NCI-H345 (cell line): ENCODE measurements around the gene IQGAP2.
"Not testable (repeated sequence)": the region's sequence is repeated elsewhere in the genome, so short reads cannot be mapped to it uniquely, and the experiment has no call there.

ENCODE experiments used
- DNase-seq: peaks from one replicate; lab custom pipeline; 2025; lab: John Stamatoyannopoulos, UW

Gene IQGAP2

GRCh38 chr5:76663573-76663972 is 260.5 kb downstream of the IQGAP2 start:
- DNase-seq = no peak

- no peak for DNase-seq
Measured at GRCh38 chr5:76664079-76664478, 261.0 kb downstream of the IQGAP2 start.

GRCh38 chr5:76667495-76667894 is 264.4 kb downstream of the IQGAP2 start:
- no peak for DNase-seq

- no peak for DNase-seq
Measured at GRCh38 chr5:76669245-76669644, 266.2 kb downstream of the IQGAP2 start.

- DNase-seq = no peak
Measured at GRCh38 chr5:76670508-76670907, 267.4 kb downstream of the IQGAP2 start.

GRCh38 chr5:76672242-76672641 is 269.2 kb downstream of the IQGAP2 start:
- no peak for DNase-seq

- DNase-seq = no peak
Measured at GRCh38 chr5:76673125-76673524, 270.0 kb downstream of the IQGAP2 start.

- DNase-seq = no peak
Measured at GRCh38 chr5:76674330-76675066, 271.4 kb downstream of the IQGAP2 start.

- no peak for DNase-seq
Measured at GRCh38 chr5:76675364-76675763, 272.3 kb downstream of the IQGAP2 start.

GRCh38 chr5:76677849-76678472 is 274.9 kb downstream of the IQGAP2 start:
- DNase-seq = no peak

- no peak for DNase-seq
Measured at GRCh38 chr5:76679231-76679630, 276.1 kb downstream of the IQGAP2 start.

GRCh38 chr5:76680826-76681225 is 277.7 kb downstream of the IQGAP2 start:
- DNase-seq = not testable (repeated sequence)

GRCh38 chr5:76681287-76681686 is 278.2 kb downstream of the IQGAP2 start:
- no peak for DNase-seq

- DNase-seq = no peak
Measured at GRCh38 chr5:76682387-76682786, 279.3 kb downstream of the IQGAP2 start.

- no peak for DNase-seq
Measured at GRCh38 chr5:76683816-76684731, 281.0 kb downstream of the IQGAP2 start.

- DNase-seq = no peak
Measured at GRCh38 chr5:76684756-76685519, 281.9 kb downstream of the IQGAP2 start.

GRCh38 chr5:76685704-76686103 is 282.6 kb downstream of the IQGAP2 start:
- DNase-seq = no peak

- no peak for DNase-seq
Measured at GRCh38 chr5:76688212-76688611, 285.1 kb downstream of the IQGAP2 start.

- no peak for DNase-seq
Measured at GRCh38 chr5:76688836-76689235, 285.8 kb downstream of the IQGAP2 start.

GRCh38 chr5:76689321-76690036 is 286.4 kb downstream of the IQGAP2 start:
- DNase-seq = no peak

- DNase-seq = no peak
Measured at GRCh38 chr5:76690037-76690679, 287.1 kb downstream of the IQGAP2 start.
